Endothelial cell (in vitro differentiated cells): ENCODE results near the gene EPS8L1. TPM values are rescaled to one million over a fixed set of nuclear protein-coding genes. Genes with fewer than 3 reads are reported as not detected.

Experiments used
- DNase-seq: peaks from one replicate; pipeline ENCODE4 v3.0.0; 2021; ENCODE audit warnings: low spot score
- H3K27ac Mint-ChIP-seq: one replicate; pipeline ENCODE4 v1.8.0; 2021; ENCODE audit warnings: mixed read lengths, inconsistent platforms; ENCODE audit not compliant: unreplicated experiment
- H3K27me3 Mint-ChIP-seq: one replicate; pipeline ENCODE4 v1.8.0; 2021; ENCODE audit warnings: mild to moderate bottlenecking, moderate library complexity, mixed read lengths, inconsistent platforms; ENCODE audit not compliant: unreplicated experiment
- H3K36me3 Mint-ChIP-seq: one replicate; pipeline ENCODE4 v1.8.0; 2021; ENCODE audit warnings: mild to moderate bottlenecking, low read depth, mixed read lengths, inconsistent platforms; ENCODE audit not compliant: unreplicated experiment
- H3K4me1 Mint-ChIP-seq: one replicate; pipeline ENCODE4 v1.8.0; 2021; ENCODE audit warnings: mild to moderate bottlenecking, mixed read lengths, inconsistent platforms; ENCODE audit not compliant: unreplicated experiment
- H3K4me3 Mint-ChIP-seq: one replicate; pipeline ENCODE4 v1.8.0; 2021; ENCODE audit warnings: mild to moderate bottlenecking, mixed read lengths, inconsistent platforms; ENCODE audit not compliant: unreplicated experiment
- H3K9me3 Mint-ChIP-seq: one replicate; pipeline ENCODE4 v1.8.0; 2021; ENCODE audit warnings: mixed read lengths, inconsistent platforms; ENCODE audit not compliant: unreplicated experiment
- CTCF ChIP-seq: fragments of 200-600 bp; sonication (generic); IDR thresholded peaks from one replicate; pipeline ENCODE4 v1.5.0; 2021; ENCODE audit warnings: antibody characterized with exemption; ENCODE audit not compliant: unreplicated experiment
- total RNA-seq: library from RNA; stranded (reverse); fragmentation: NEBNext Ultra II Directional; extraction: Animal tissue kit (Norgen Biotek cat#: 25700); gene quantifications from one replicate; pipeline ENCODE4 v1.2.1, GENCODE V29; 2021; ENCODE audit not compliant: unreplicated experiment

The EPS8L1 gene
- total RNA-seq, 1 donor from 2014 or later: 24.6 TPM

DNA sequence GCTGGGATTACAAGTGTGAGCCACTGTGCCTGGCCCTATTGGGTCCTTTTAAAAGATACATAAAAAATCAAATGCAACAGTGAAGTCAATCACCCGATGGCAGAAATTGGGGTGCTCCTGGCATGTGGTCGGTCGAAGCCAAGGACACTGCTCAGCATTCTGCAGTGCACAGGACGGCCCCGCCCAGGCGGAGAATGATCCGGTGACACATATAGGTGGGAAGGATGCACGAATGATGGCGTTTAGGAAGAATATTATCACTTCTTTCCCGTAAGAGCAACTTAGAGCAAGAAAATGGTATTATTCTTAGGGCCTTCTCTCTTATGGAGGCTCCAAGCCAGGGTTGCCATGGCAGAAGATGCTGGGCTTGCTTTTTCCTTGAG lies 34.4 kb upstream of the EPS8L1 start:
- H3K4me3 Mint-ChIP-seq: no peak overlapping the region
- peaks cover 3% of the 10 kb centered on the region for H3K27me3 Mint-ChIP-seq
- peaks cover 2% of the 10 kb centered on the region for H3K36me3 Mint-ChIP-seq
- peak overlapping the region; percentile 42 for H3K27ac Mint-ChIP-seq
- no peaks in the 10 kb centered on the region for H3K9me3 Mint-ChIP-seq
- peaks cover 14% of the 10 kb centered on the region for H3K4me1 Mint-ChIP-seq
- no peak for TF ChIP-seq CTCF
- DNase-seq: no peak

DNA sequence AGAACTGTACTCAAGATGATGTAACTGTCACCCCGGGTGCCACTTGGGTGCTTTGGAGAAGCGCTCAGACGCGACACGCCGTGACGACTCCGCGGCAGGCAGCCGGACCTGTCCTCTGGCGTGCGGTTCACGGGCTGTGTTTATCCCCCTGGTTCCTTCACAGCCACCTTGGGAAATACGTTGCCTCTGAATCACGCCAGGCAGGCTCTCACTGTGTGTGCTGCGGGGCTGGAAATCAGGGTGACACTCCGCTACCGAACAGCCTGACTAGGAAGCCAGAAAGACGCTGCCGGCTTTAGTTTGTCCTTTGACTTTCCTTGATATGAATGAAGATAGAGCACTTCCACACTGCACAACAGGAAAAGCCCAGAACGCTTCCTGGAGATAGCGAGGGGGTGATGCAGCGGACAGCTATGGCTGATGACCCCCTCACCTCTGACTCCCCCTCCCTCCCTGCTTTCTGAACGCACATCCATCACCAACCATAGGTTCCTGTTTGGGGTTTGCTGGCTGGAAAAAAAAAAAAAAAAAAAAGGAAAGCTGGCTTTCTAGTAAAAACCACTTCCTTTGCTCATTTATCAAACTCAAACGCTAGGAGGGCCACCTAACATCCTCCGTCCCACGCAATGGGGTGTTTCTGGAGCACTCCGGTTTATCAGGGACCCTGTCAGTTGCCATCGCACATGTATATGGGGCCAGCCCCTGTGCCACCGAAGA lies 33.9 kb upstream of the EPS8L1 start:
- peak overlapping the region; percentile 42 for H3K27ac Mint-ChIP-seq
- H3K27me3 Mint-ChIP-seq: peaks cover 6% of the 10 kb centered on the region
- TF ChIP-seq CTCF: no peak
- H3K36me3 Mint-ChIP-seq: peaks cover 2% of the 10 kb centered on the region
- H3K4me1 Mint-ChIP-seq: peaks cover 14% of the 10 kb centered on the region
- no peak overlapping the region for H3K4me3 Mint-ChIP-seq
- DNase-seq: peak; percentile 48
- no peaks in the 10 kb centered on the region for H3K9me3 Mint-ChIP-seq

DNA sequence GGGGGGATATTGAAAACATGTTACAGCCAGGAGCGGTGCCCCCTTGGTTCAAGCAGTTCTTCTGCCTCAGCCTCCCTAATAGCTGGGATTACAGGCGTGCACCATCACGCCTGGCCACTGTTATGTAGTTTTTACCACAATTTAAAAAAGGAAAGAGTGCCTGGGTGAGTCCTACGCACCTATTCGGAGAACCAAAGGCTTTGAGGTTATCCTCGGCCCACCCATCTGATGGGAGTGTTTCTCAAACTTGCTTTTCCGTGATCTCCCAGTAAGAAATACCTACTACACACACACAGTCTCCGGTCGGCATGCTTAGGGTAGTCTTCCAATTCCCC lies 33.4 kb upstream of the EPS8L1 start:
- H3K27me3 Mint-ChIP-seq: peaks cover 6% of the 10 kb centered on the region
- no peaks in the 10 kb centered on the region for H3K9me3 Mint-ChIP-seq
- no peak for DNase-seq
- H3K4me3 Mint-ChIP-seq: no peak overlapping the region
- H3K4me1 Mint-ChIP-seq: peaks cover 14% of the 10 kb centered on the region
- TF ChIP-seq CTCF: no peak
- peak overlapping the region; percentile 22 for H3K27ac Mint-ChIP-seq
- peaks cover 2% of the 10 kb centered on the region for H3K36me3 Mint-ChIP-seq

- TF ChIP-seq CTCF: no peak
- Mint-ChIP-seq H3K9me3 (no peaks in the 10 kb centered on the region), H3K4me3 (no peak overlapping the region), H3K36me3 (peaks cover 2% of the 10 kb centered on the region), H3K27ac (peak overlapping the region; percentile 22), H3K4me1 (peaks cover 14% of the 10 kb centered on the region), H3K27me3 (peaks cover 6% of the 10 kb centered on the region)
- no peak for DNase-seq
Measured at GRCh38 chr19:55042688-55043087, 33.0 kb upstream of the EPS8L1 start.

- no peak for DNase-seq
- Mint-ChIP-seq H3K36me3 (peaks cover 9% of the 10 kb centered on the region), H3K4me1 (peaks cover 14% of the 10 kb centered on the region), H3K27ac (no peak overlapping the region), H3K9me3 (no peaks in the 10 kb centered on the region), H3K27me3 (peaks cover 6% of the 10 kb centered on the region), H3K4me3 (peak overlapping the region; percentile 47)
- TF ChIP-seq CTCF: no peak
Measured at GRCh38 chr19:55044286-55044685, 31.4 kb upstream of the EPS8L1 start.
